Measurements from ENCODE around the gene SMIM7. TPM values are rescaled to one million over a fixed set of nuclear protein-coding genes. Genes with fewer than 3 reads are reported as not detected.

SMIM7 gene
- total RNA-seq, 1 experiment from 2014 or later, result 74.4 TPM

- H3K27me3 ChIP-seq (replicated peaks; ENCODE audit: control insufficient read depth, insufficient read depth, low read length), result no peaks in the 10 kb centered on the region
- H3K4me3 ChIP-seq (ENCODE audit: low read depth, low read length), result peak within 1 kb of the TSS; percentile 99
- intact Hi-C loops (cut with micrococcal nuclease; ENCODE audit: unreplicated experiment), result loop anchor here (2.0 kb wide), 3 partner anchors 32 to 64 kb away; partner anchors contain the start of genes SLC35E1, SMIM7 and TMEM38A
- CTCF ChIA-PET, result interaction anchor here (0.6 to 1.3 kb wide), 2 partner anchors 9 to 19 kb away, joined by 3 read pairs; no protein-coding TSS in a partner anchor
- Mint-ChIP-seq H3K9me3 (ENCODE audit: unreplicated experiment) (no peaks in the 10 kb centered on the region), H3K4me3 (ENCODE audit: unreplicated experiment) (peak within 1 kb of the TSS; percentile 84), H3K27me3 (ENCODE audit: insufficient read depth, unreplicated experiment) (no peaks in the 10 kb centered on the region), H3K36me3 (ENCODE audit: insufficient read depth, unreplicated experiment) (peaks cover 50% of the 10 kb centered on the region), H3K27ac (ENCODE audit: unreplicated experiment) (peak within 1 kb of the TSS; percentile 87), H3K4me1 (ENCODE audit: low read depth, unreplicated experiment) (peaks cover 13% of the 10 kb centered on the region)
- no peaks in the 10 kb centered on the region for H3K4me1 ChIP-seq
- no TSS peak for BruUV-seq (replicated peaks)
- POLR2A ChIA-PET, result interaction anchor here (0.6 to 1.0 kb wide), 5 partner anchors 32 to 132 kb away, joined by 3 to 9 read pairs (median 3); partner anchors contain the start of gene SLC35E1
- no peaks in the 10 kb centered on the region for H3K9me3 ChIP-seq
- H3K36me3 ChIP-seq (ENCODE audit: control insufficient read depth, insufficient read depth, low read length), result peaks cover 2% of the 10 kb centered on the region
- TF ChIP-seq CTCF (IDR thresholded peaks at IDR 0.05; ENCODE audit: insufficient read depth in 1 of 2, low read depth in 1 of 2, low read length in 1 of 2, severe bottlenecking in 1 of 2, unreplicated experiment in 1 of 2), result no peak
- peak; percentile 92 to 94 for DNase-seq
Observed at GRCh38 chr19:16628183-16628983, 31.6 kb downstream of the SMIM7 start, which contains the start of gene MED26. TSS of gene MED26 (minus strand) at chr19:16628204. CDS start at chr19:16627943, 261 bp downstream.

DNA sequence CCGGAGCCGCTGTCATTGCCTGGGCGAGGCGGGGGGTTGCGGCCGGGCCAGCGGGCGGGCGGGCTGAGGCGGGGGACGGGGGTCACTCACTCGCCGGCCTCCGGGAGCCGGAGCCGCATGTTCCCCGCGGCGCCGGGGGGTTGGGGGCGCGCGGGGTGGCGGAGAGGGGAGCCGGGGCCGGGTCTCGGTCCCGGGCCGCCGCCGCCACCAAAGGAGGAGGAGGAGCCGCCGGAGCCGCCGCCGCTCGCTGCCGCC, 32.1 kb downstream of the SMIM7 start:
- Mint-ChIP-seq H3K4me3 (ENCODE audit: unreplicated experiment) (peak overlapping the region; percentile 84), H3K4me1 (ENCODE audit: low read depth, unreplicated experiment) (peaks cover 13% of the 10 kb centered on the region), H3K27me3 (ENCODE audit: insufficient read depth, unreplicated experiment) (no peaks in the 10 kb centered on the region), H3K36me3 (ENCODE audit: insufficient read depth, unreplicated experiment) (peaks cover 47% of the 10 kb centered on the region), H3K27ac (ENCODE audit: unreplicated experiment) (no peak overlapping the region), H3K9me3 (ENCODE audit: unreplicated experiment) (no peaks in the 10 kb centered on the region)
- POLR2A ChIA-PET, result interaction anchor here (0.6 to 1.0 kb wide), 3 partner anchors 33 to 131 kb away, joined by 3 to 9 read pairs (median 3); partner anchors contain the start of gene SLC35E1
- H3K27me3 ChIP-seq (replicated peaks; ENCODE audit: control insufficient read depth, insufficient read depth, low read length), result no peaks in the 10 kb centered on the region
- intact Hi-C loops (cut with micrococcal nuclease; ENCODE audit: unreplicated experiment), result loop anchor here (2.0 kb wide), 3 partner anchors 33 to 63 kb away; partner anchors contain the start of genes SLC35E1, SMIM7 and TMEM38A
- BruUV-seq (replicated peaks), result no TSS peak
- no peaks in the 10 kb centered on the region for H3K4me1 ChIP-seq
- H3K4me3 ChIP-seq (ENCODE audit: low read depth, low read length), result peak overlapping the region; percentile 99
- DNase-seq, result no peak
- CTCF ChIA-PET, result interaction anchor here (1.3 kb wide), 1 partner anchor 10 kb away, joined by 3 read pairs; no protein-coding TSS in a partner anchor
- peaks cover 2% of the 10 kb centered on the region for H3K36me3 ChIP-seq (ENCODE audit: control insufficient read depth, insufficient read depth, low read length)
- TF ChIP-seq CTCF (IDR thresholded peaks at IDR 0.05; ENCODE audit: insufficient read depth in 1 of 2, low read depth in 1 of 2, low read length in 1 of 2, severe bottlenecking in 1 of 2, unreplicated experiment in 1 of 2), result no peak
- no peaks in the 10 kb centered on the region for H3K9me3 ChIP-seq

GRCh38 chr19:16627193-16627927, 32.6 kb downstream of the SMIM7 start:
- no peaks in the 10 kb centered on the region for H3K9me3 Mint-ChIP-seq (ENCODE audit: unreplicated experiment)
- ChIA-PET CTCF (interaction anchor here (0.8 to 1.3 kb wide), 2 partner anchors 11 to 43 kb away, joined by 3 to 6 read pairs; no protein-coding TSS in a partner anchor), POLR2A (interaction anchor here (1.0 kb wide), 1 partner anchor 54 kb away, joined by 9 read pairs; the partner anchor contains the start of gene SLC35E1)
- peaks cover 42% of the 10 kb centered on the region for H3K36me3 Mint-ChIP-seq (ENCODE audit: insufficient read depth, unreplicated experiment)
- TF ChIP-seq CTCF (IDR thresholded peaks at IDR 0.05; ENCODE audit: insufficient read depth in 1 of 2, low read depth in 1 of 2, low read length in 1 of 2, severe bottlenecking in 1 of 2, unreplicated experiment in 1 of 2), result no peak
- no peaks in the 10 kb centered on the region for H3K27me3 Mint-ChIP-seq (ENCODE audit: insufficient read depth, unreplicated experiment)
- H3K36me3 ChIP-seq (ENCODE audit: control insufficient read depth, insufficient read depth, low read length), result peaks cover 2% of the 10 kb centered on the region
- H3K4me3 Mint-ChIP-seq (ENCODE audit: unreplicated experiment), result peak overlapping the region; percentile 84
- intact Hi-C loops (cut with micrococcal nuclease; ENCODE audit: unreplicated experiment), result no loop called here
- no peaks in the 10 kb centered on the region for H3K9me3 ChIP-seq
- peak in 1 of 2 experiments; percentile 15 for DNase-seq
- peak overlapping the region; percentile 99 for H3K4me3 ChIP-seq (ENCODE audit: low read depth, low read length)
- no peaks in the 10 kb centered on the region for H3K4me1 ChIP-seq
- peaks cover 13% of the 10 kb centered on the region for H3K4me1 Mint-ChIP-seq (ENCODE audit: low read depth, unreplicated experiment)
- no peaks in the 10 kb centered on the region for H3K27me3 ChIP-seq (replicated peaks; ENCODE audit: control insufficient read depth, insufficient read depth, low read length)
- peak overlapping the region; percentile 85 for H3K27ac Mint-ChIP-seq (ENCODE audit: unreplicated experiment)
- BruUV-seq (replicated peaks), result no TSS peak
